H9 (cell line): ENCODE results near the gene LPAR2. TPM values are rescaled to one million over a fixed set of nuclear protein-coding genes. Genes with fewer than 3 reads are reported as not detected.
A peak's percentile ranks its signal among the peaks of the same experiment; 100 is the strongest.

Experiments
- DNase-seq: peaks from one replicate; pipeline ENCODE4 v3.0.0-alpha.2; 2017
- H2AFZ ChIP-seq: one replicate; pipeline ENCODE4 v1.6.1; 2013; ENCODE audit warnings: mild to moderate bottlenecking, low read length, control low read depth, moderate library complexity
- H2AK5ac ChIP-seq: 2 replicates; pipeline ENCODE4 v1.6.1; 2013; ENCODE audit warnings: low read length, control low read depth, mixed read lengths; ENCODE audit not compliant: insufficient read length
- H2BK120ac ChIP-seq: one replicate; pipeline ENCODE4 v1.6.1; 2013; ENCODE audit warnings: low read depth, mild to moderate bottlenecking, low read length, control low read depth, inconsistent platforms; ENCODE audit not compliant: poor library complexity, severe bottlenecking
- H2BK12ac ChIP-seq: 2 replicates; pipeline ENCODE4 v1.6.1; 2013; ENCODE audit warnings: low read length, control low read depth, mixed read lengths, low read depth; ENCODE audit not compliant: insufficient read length
- H2BK15ac ChIP-seq: 2 replicates; pipeline ENCODE4 v1.6.1; 2013; ENCODE audit warnings: low read depth, low read length, control low read depth
- H2BK20ac ChIP-seq: one replicate; pipeline ENCODE4 v1.6.1; 2013; ENCODE audit warnings: low read depth, mild to moderate bottlenecking, low read length, control low read depth, inconsistent platforms; ENCODE audit not compliant: poor library complexity, severe bottlenecking
- H2BK5ac ChIP-seq: 2 replicates; pipeline ENCODE4 v1.6.1; 2013; ENCODE audit warnings: low read length, control low read depth, mixed read lengths; ENCODE audit not compliant: insufficient read length
- H3K14ac ChIP-seq: 2 replicates; pipeline ENCODE4 v1.6.1; 2013; ENCODE audit warnings: low read length, control low read depth; ENCODE audit not compliant: insufficient read depth
- H3K18ac ChIP-seq: 2 replicates; pipeline ENCODE4 v1.6.1; 2013; ENCODE audit warnings: low read depth, mild to moderate bottlenecking, mixed read lengths, low read length, control low read depth; ENCODE audit not compliant: insufficient read length
- H3K23ac ChIP-seq: 2 replicates; pipeline ENCODE4 v1.6.1; 2013; ENCODE audit warnings: low read length, control low read depth, mixed read lengths, low read depth; ENCODE audit not compliant: insufficient read length
- H3K23me2 ChIP-seq: 2 replicates; pipeline ENCODE4 v1.6.1; 2013; ENCODE audit warnings: low read depth, mild to moderate bottlenecking, mixed read lengths, low read length, control low read depth; ENCODE audit not compliant: insufficient read length, poor library complexity, severe bottlenecking
- H3K27ac ChIP-seq: 2 replicates; pipeline ENCODE4 v1.5.1; 2013; ENCODE audit warnings: low read length, control low read depth, mixed read lengths, low read depth; ENCODE audit not compliant: insufficient read length
- H3K27me3 ChIP-seq: 2 replicates; pipeline ENCODE4 v1.6.1; 2013; ENCODE audit warnings: low read length, control low read depth, inconsistent platforms; ENCODE audit not compliant: insufficient read depth
- H3K4ac ChIP-seq: 2 replicates; pipeline ENCODE4 v1.6.1; 2013; ENCODE audit warnings: low read depth, mild to moderate bottlenecking, control low read depth, inconsistent platforms, low read length, moderate library complexity
- H3K4me1 ChIP-seq: 2 replicates; pipeline ENCODE4 v1.6.1; 2013; ENCODE audit warnings: low read length, control low read depth, inconsistent platforms; ENCODE audit not compliant: insufficient read depth
- H3K4me2 ChIP-seq: 2 replicates; pipeline ENCODE4 v1.6.1; 2013; ENCODE audit warnings: low read length, control low read depth, mixed read lengths; ENCODE audit not compliant: insufficient read length, insufficient read depth
- H3K56ac ChIP-seq: 2 replicates; pipeline ENCODE4 v1.6.1; 2013; ENCODE audit warnings: low read depth, mild to moderate bottlenecking, mixed read lengths, low read length, control low read depth; ENCODE audit not compliant: insufficient read length
- H3K79me1 ChIP-seq: 2 replicates; pipeline ENCODE4 v1.6.1; 2013; ENCODE audit warnings: low read depth, mild to moderate bottlenecking, moderate library complexity, low read length, control low read depth, inconsistent platforms; ENCODE audit not compliant: insufficient read depth, poor library complexity, severe bottlenecking
- H3K79me2 ChIP-seq: 2 replicates; pipeline ENCODE4 v1.6.1; 2013; ENCODE audit warnings: low read length, control low read depth, inconsistent platforms; ENCODE audit not compliant: insufficient read depth
- H3K9ac ChIP-seq: 2 replicates; pipeline ENCODE4 v1.6.1; 2013; ENCODE audit warnings: low read length, control low read depth, mixed read lengths; ENCODE audit not compliant: insufficient read length; ENCODE audit errors: extremely low read depth
- H3K9me3 ChIP-seq: one replicate; pipeline ENCODE4 v1.6.1; 2013; ENCODE audit warnings: low read depth, low read length, inconsistent platforms; ENCODE audit not compliant: control insufficient read depth
- H3T11ph ChIP-seq: one replicate; pipeline ENCODE4 v1.6.1; 2013; ENCODE audit warnings: mild to moderate bottlenecking, low read length, control low read depth, inconsistent platforms
- H4K20me1 ChIP-seq: one replicate; pipeline ENCODE4 v1.6.1; 2013; ENCODE audit not compliant: control insufficient read depth, insufficient read length, insufficient read depth
- H4K5ac ChIP-seq: 2 replicates; pipeline ENCODE4 v1.6.1; 2013; ENCODE audit warnings: low read depth, mild to moderate bottlenecking, mixed read lengths, low read length, control low read depth; ENCODE audit not compliant: insufficient read length
- H4K8ac ChIP-seq: replicated peaks from 2 replicates; pipeline ENCODE4 v1.6.1; 2013; ENCODE audit warnings: low read length, control low read depth, mixed read lengths, low read depth; ENCODE audit not compliant: insufficient read length
- H4K91ac ChIP-seq: 2 replicates; pipeline ENCODE4 v1.6.1; 2013; ENCODE audit warnings: low read depth, mild to moderate bottlenecking, moderate library complexity, mixed read lengths, low read length, control low read depth; ENCODE audit not compliant: insufficient read length
- H3K27ac Mint-ChIP-seq, 3 experiments: 2 replicates in 2 of 3; 3 replicates in 1 of 3; pipeline ENCODE4 v1.8.0; 2020 to 2021; ENCODE audit warnings: mixed read lengths in 3 of 3, mild to moderate bottlenecking in 1 of 3, moderate library complexity in 1 of 3
- H3K27me3 Mint-ChIP-seq: 2 replicates; pipeline ENCODE4 v1.8.0; 2021; ENCODE audit warnings: low read depth, mild to moderate bottlenecking, moderate library complexity, mixed read lengths
- H3K36me3 Mint-ChIP-seq, 3 experiments: 2 replicates in 2 of 3; 3 replicates in 1 of 3; pipeline ENCODE4 v1.8.0; 2020 to 2021; ENCODE audit warnings: low read depth in 3 of 3, mixed read lengths in 3 of 3; ENCODE audit not compliant: insufficient read depth in 1 of 3
- H3K4me1 Mint-ChIP-seq, 2 experiments: 2 replicates each; pipeline ENCODE4 v1.8.0; 2020; ENCODE audit warnings: mixed read lengths in 2 of 2
- H3K4me3 Mint-ChIP-seq, 2 experiments: 2 replicates in 1 of 2; 3 replicates in 1 of 2; pipeline ENCODE4 v1.8.0; 2020 to 2021; ENCODE audit warnings: mild to moderate bottlenecking in 2 of 2, mixed read lengths in 2 of 2, moderate library complexity in 1 of 2
- H3K9me3 Mint-ChIP-seq, 2 experiments: 2 replicates in 1 of 2; 3 replicates in 1 of 2; pipeline ENCODE4 v1.8.0; 2020; ENCODE audit warnings: mild to moderate bottlenecking in 2 of 2, mixed read lengths in 2 of 2, moderate library complexity in 1 of 2
- WGBS: extraction: QIAGEN DNeasy Blood & Tissue Kit; methylation state at CpG from one replicate; pipeline ENCODE4 v1.1.7; 2013; ENCODE audit warnings: missing lambda C conversion rate, low lambda C conversion rate, mixed read lengths; ENCODE audit not compliant: insufficient read length; ENCODE audit errors: extremely low coverage; 5-methylcytosine and 5-hydroxymethylcytosine counted together
- total RNA-seq: library from RNA; stranded (reverse); gene quantifications from 2 replicates; pipeline ENCODE4 v1.2.1, GENCODE V29; 2021
- TF ChIP-seq, protein P1 (sequence below): fragments of 200-600 bp; sonication (generic); conservative IDR thresholded peaks from 3 replicates; pipeline ENCODE4 v1.8.0; 2021; ENCODE audit warnings: antibody characterized with exemption, mild to moderate bottlenecking

The LPAR2 gene
- total RNA-seq, 1 experiment from 2014 or later = 51.8 TPM

GRCh38 chr19:19661675-19662251, 33.7 kb upstream of the LPAR2 start:
- no peak overlapping the region for H3K18ac ChIP-seq
- peak overlapping the region; percentile 86 to 95 for H3K4me3 Mint-ChIP-seq
- H2BK5ac ChIP-seq = no peak overlapping the region
- no peaks in the 10 kb centered on the region for H3K23me2 ChIP-seq
- peaks cover 24 to 44% (median 39%) of the 10 kb centered on the region in 3 experiments for H3K36me3 Mint-ChIP-seq
- no peaks in the 10 kb centered on the region for H3K27me3 Mint-ChIP-seq
- H3K9ac ChIP-seq = no peak overlapping the region
- H3K27ac Mint-ChIP-seq = peak overlapping the region in 2 of 3 experiments; percentile 9 to 48; a peak in 3 of 7 replicates
- no peak overlapping the region for H3K4ac ChIP-seq
- no peak overlapping the region for H3K23ac ChIP-seq
- no peak overlapping the region for H2BK20ac ChIP-seq
- no peak overlapping the region for H3T11ph ChIP-seq
- H3K27me3 ChIP-seq = no peaks in the 10 kb centered on the region
- no peak overlapping the region for H4K91ac ChIP-seq
- no peak overlapping the region for H2BK15ac ChIP-seq
- H3K4me2 ChIP-seq = peak overlapping the region; percentile 89
- H2BK120ac ChIP-seq = no peak overlapping the region
- H2BK12ac ChIP-seq = no peak overlapping the region
- H3K79me2 ChIP-seq = peaks cover 20% of the 10 kb centered on the region; the same call in 1 of the 2 replicates
- no peak overlapping the region for H3K56ac ChIP-seq
- no peak overlapping the region for H3K14ac ChIP-seq
- H2AFZ ChIP-seq = no peak overlapping the region
- H4K8ac ChIP-seq = no peak overlapping the region
- H3K9me3 Mint-ChIP-seq = no peaks in the 10 kb centered on the region
- TF ChIP-seq, protein P1, sequence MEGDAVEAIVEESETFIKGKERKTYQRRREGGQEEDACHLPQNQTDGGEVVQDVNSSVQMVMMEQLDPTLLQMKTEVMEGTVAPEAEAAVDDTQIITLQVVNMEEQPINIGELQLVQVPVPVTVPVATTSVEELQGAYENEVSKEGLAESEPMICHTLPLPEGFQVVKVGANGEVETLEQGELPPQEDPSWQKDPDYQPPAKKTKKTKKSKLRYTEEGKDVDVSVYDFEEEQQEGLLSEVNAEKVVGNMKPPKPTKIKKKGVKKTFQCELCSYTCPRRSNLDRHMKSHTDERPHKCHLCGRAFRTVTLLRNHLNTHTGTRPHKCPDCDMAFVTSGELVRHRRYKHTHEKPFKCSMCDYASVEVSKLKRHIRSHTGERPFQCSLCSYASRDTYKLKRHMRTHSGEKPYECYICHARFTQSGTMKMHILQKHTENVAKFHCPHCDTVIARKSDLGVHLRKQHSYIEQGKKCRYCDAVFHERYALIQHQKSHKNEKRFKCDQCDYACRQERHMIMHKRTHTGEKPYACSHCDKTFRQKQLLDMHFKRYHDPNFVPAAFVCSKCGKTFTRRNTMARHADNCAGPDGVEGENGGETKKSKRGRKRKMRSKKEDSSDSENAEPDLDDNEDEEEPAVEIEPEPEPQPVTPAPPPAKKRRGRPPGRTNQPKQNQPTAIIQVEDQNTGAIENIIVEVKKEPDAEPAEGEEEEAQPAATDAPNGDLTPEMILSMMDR = no peak
- H4K5ac ChIP-seq = no peak overlapping the region
- peaks cover 6% of the 10 kb centered on the region; the same call in 1 of the 2 replicates for H3K4me1 ChIP-seq
- peaks cover 19 to 20% of the 10 kb centered on the region in 2 experiments for H3K4me1 Mint-ChIP-seq
- no peaks in the 10 kb centered on the region for H4K20me1 ChIP-seq
- peaks cover 5% of the 10 kb centered on the region for H3K79me1 ChIP-seq
- H3K27ac ChIP-seq = no peak overlapping the region
- no peak overlapping the region for H2AK5ac ChIP-seq
- DNase-seq = peak; percentile 26
- H3K9me3 ChIP-seq = no peaks in the 10 kb centered on the region
- no CpG with 5 or more reads among the region's 18 CpGs for WGBS
